ENCODE results near the gene IFNW1. TPM values are rescaled to one million over a fixed set of nuclear protein-coding genes. Genes with fewer than 3 reads are reported as not detected.
A peak's percentile ranks its signal among the peaks of the same experiment; 100 is the strongest.

The IFNW1 gene
- total RNA-seq, 4 donors from 2014 or later, result not detected

DNA sequence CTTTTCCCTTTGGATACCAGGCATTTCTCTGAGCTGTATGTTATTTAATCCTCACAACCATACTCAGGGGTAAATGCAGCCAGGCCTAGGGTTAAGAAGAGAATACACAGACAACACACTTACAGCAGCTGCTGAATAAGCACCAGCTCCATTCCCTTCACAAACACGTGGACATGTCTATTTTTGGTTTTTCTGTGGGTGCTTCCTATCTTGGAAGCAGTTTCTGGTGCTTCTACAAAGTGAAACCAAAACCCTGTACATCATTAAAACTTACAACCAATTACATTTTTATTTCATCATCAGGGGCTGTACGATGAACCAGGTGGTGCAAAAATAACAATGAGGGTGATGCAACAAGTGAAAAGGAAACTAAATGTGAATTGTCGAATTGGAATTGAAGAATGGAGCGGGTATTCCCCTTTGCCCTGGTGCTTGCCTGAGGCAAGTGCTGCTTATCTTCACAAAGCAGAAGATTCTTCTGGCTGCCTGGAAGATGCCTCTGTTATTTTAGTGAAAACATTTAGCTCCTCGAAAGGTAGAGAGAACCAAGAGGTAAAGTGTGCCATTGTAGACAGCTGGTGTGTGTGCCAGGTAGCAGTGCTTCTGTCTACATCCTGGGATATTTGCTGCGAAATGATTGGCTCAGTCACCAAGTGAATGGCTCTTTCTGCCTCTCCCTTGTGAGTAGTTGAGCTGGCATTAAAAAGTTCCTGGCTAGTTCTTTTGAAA lies 45.3 kb downstream of the IFNW1 start:
- DNase-seq, result peak in 1 of 2 donors; percentile 4
- Histone ChIP-seq H3K4me3 (replicated peaks in 1 of 3) (peak overlapping the region in 1 of 3 donors; percentile 13), H3K9me3 (no peaks in the 10 kb centered on the region), H3K27ac (peak overlapping the region; percentile 21 to 62 (median 33)), H3K27me3 (no peaks in the 10 kb centered on the region), H3K36me3 (no peaks in the 10 kb centered on the region), H3K4me1 (peaks cover 11 to 14% of the 10 kb centered on the region in 2 donors)
- intact Hi-C loops (cut with DNase I), result no loop called here
- TF ChIP-seq POLR2A (IDR thresholded peaks at IDR 0.05), result no peak
- TF ChIP-seq, protein P1, sequence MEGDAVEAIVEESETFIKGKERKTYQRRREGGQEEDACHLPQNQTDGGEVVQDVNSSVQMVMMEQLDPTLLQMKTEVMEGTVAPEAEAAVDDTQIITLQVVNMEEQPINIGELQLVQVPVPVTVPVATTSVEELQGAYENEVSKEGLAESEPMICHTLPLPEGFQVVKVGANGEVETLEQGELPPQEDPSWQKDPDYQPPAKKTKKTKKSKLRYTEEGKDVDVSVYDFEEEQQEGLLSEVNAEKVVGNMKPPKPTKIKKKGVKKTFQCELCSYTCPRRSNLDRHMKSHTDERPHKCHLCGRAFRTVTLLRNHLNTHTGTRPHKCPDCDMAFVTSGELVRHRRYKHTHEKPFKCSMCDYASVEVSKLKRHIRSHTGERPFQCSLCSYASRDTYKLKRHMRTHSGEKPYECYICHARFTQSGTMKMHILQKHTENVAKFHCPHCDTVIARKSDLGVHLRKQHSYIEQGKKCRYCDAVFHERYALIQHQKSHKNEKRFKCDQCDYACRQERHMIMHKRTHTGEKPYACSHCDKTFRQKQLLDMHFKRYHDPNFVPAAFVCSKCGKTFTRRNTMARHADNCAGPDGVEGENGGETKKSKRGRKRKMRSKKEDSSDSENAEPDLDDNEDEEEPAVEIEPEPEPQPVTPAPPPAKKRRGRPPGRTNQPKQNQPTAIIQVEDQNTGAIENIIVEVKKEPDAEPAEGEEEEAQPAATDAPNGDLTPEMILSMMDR (IDR thresholded peaks at IDR 0.05), result peak in 1 of 6 experiments; percentile 7
- WGBS, 2 donors, result 28 to 40% methylated on average over 6 of the region's 6 CpGs

- Histone ChIP-seq H3K4me3 (replicated peaks in 1 of 3) (no peak overlapping the region), H3K9me3 (no peaks in the 10 kb centered on the region), H3K27me3 (no peaks in the 10 kb centered on the region), H3K27ac (peak overlapping the region in 2 of 3 donors; percentile 33 to 62), H3K4me1 (peaks cover 11 to 14% of the 10 kb centered on the region in 2 donors), H3K36me3 (no peaks in the 10 kb centered on the region)
- TF ChIP-seq, protein P1 (IDR thresholded peaks at IDR 0.05), result no peak
- no peak for TF ChIP-seq POLR2A (IDR thresholded peaks at IDR 0.05)
- DNase-seq, result no peak
- intact Hi-C loops (cut with DNase I), result no loop called here
Measured at GRCh38 chr9:21095561-21095960, 46.1 kb downstream of the IFNW1 start.

Small RNAs within 50 kb of the gene (small RNA-seq; reads per million reads assigned to genes)
- gene IFNWP4 (not detected), gene RF00019 (not detected)

Other genes with a start within 250 kb of the IFNW1 start
- gene HACD4, start 110.2 kb downstream of the IFNW1 start, total RNA-seq, result 1 to 10 TPM; 1.8 to 4.8 (median 3.3) TPM
- gene IFNB1, start 63.9 kb downstream of the IFNW1 start, total RNA-seq, result not detected
- gene IFNA21, start 24.8 kb upstream of the IFNW1 start, total RNA-seq, result not detected
- gene IFNA4, start 45.8 kb upstream of the IFNW1 start, total RNA-seq, result not detected
- gene IFNA7, start 60.4 kb upstream of the IFNW1 start, total RNA-seq, result not detected
- not detected for gene IFNA10, start 65.3 kb upstream of the IFNW1 start, total RNA-seq
- gene IFNA16, start 75.5 kb upstream of the IFNW1 start, total RNA-seq, result not detected
- not detected for gene IFNA17, start 86.4 kb upstream of the IFNW1 start, total RNA-seq
- gene IFNA14, start 98.2 kb upstream of the IFNW1 start, total RNA-seq, result not detected
- not detected for gene IFNA5, start 163.5 kb upstream of the IFNW1 start, total RNA-seq
- gene KLHL9, start 193.6 kb upstream of the IFNW1 start, total RNA-seq, result 10 to 100 TPM; 28.4 to 31.0 (median 30.9) TPM
- not detected for gene IFNA6, start 209.1 kb upstream of the IFNW1 start, total RNA-seq
- not detected for gene IFNA13, start 226.2 kb upstream of the IFNW1 start, total RNA-seq
- gene IFNA2, start 243.6 kb upstream of the IFNW1 start, total RNA-seq, result not detected

Measured in thyroid gland (tissue), 4 donors.